Stimulated activated naive CD4-positive, alpha-beta T cell treated with Interleukin-2 at 50 U/mL for 16 hours (primary cell): ENCODE results near the gene ERAL1.
A peak's percentile ranks its signal among the peaks of the same experiment; 100 is the strongest.
"Not testable (repeated sequence)": the region's sequence is repeated elsewhere in the genome, so short reads cannot be mapped to it uniquely, and the experiment has no call there.

ENCODE experiments used
- DNase-seq: peaks from one replicate; lab custom pipeline; 2025; lab: John Stamatoyannopoulos, UW

Gene ERAL1

GRCh38 chr17:28899212-28899815 is 44.5 kb downstream of the ERAL1 start:
- no peak for DNase-seq

- DNase-seq: no peak
Observed at GRCh38 chr17:28900986-28901726, 46.3 kb downstream of the ERAL1 start.

GRCh38 chr17:28901866-28902818 is 47.3 kb downstream of the ERAL1 start:
- DNase-seq: peak; percentile 64

- DNase-seq: peak; percentile 89
Observed at GRCh38 chr17:28902819-28903545, 48.2 kb downstream of the ERAL1 start, which contains the start of gene DHRS13. DHRS13 (minus strand) TSS chr17:28903079; CDS start chr17:28902944, 135 bp downstream.

- not testable (repeated sequence) for DNase-seq
Observed at GRCh38 chr17:28903546-28903841, 48.7 kb downstream of the ERAL1 start.

GRCh38 chr17:28904800-28905199 is 50.0 kb downstream of the ERAL1 start:
- DNase-seq: no peak

- DNase-seq: no peak
Observed at GRCh38 chr17:28906276-28906675, 51.5 kb downstream of the ERAL1 start.

- DNase-seq: no peak
Observed at GRCh38 chr17:28906706-28907438, 52.1 kb downstream of the ERAL1 start.

- DNase-seq: no peak
Observed at GRCh38 chr17:28907709-28908475, 53.1 kb downstream of the ERAL1 start.

GRCh38 chr17:28908640-28909167 is 53.9 kb downstream of the ERAL1 start:
- no peak for DNase-seq

GRCh38 chr17:28910534-28910933 is 55.7 kb downstream of the ERAL1 start:
- DNase-seq: no peak
